ENCODE data around the gene SCFD2.

SCFD2 gene

DNA sequence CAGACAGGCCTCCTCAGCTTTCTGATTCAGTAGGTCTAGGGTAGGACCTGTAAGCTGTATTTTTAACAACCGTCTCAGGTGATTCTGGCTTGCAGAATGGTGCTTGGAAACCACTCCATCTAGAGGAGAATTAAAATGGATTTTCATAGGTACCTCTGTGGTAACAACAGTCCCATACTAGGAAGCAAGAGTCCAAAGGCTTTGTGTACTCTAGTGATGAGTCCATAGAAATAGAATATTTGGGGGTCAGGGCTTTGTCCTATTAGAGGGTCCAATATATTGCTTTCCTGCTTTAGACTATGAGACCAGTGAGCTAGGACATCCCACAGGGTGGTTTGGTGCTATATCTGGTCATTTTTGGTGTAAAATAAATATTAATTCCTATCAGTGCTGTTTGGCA, 242.0 kb downstream of the SCFD2 start:
- TF ChIP-seq, protein P1, sequence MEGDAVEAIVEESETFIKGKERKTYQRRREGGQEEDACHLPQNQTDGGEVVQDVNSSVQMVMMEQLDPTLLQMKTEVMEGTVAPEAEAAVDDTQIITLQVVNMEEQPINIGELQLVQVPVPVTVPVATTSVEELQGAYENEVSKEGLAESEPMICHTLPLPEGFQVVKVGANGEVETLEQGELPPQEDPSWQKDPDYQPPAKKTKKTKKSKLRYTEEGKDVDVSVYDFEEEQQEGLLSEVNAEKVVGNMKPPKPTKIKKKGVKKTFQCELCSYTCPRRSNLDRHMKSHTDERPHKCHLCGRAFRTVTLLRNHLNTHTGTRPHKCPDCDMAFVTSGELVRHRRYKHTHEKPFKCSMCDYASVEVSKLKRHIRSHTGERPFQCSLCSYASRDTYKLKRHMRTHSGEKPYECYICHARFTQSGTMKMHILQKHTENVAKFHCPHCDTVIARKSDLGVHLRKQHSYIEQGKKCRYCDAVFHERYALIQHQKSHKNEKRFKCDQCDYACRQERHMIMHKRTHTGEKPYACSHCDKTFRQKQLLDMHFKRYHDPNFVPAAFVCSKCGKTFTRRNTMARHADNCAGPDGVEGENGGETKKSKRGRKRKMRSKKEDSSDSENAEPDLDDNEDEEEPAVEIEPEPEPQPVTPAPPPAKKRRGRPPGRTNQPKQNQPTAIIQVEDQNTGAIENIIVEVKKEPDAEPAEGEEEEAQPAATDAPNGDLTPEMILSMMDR (IDR thresholded peaks at IDR 0.05; ENCODE audit: insufficient read depth, low read length, poor library complexity, severe bottlenecking): no peak
- Histone ChIP-seq H3K36me3 (ENCODE audit: control insufficient read depth, insufficient read depth, low read length) (no peaks in the 10 kb centered on the region), H3K4me3 (replicated peaks; ENCODE audit: low read depth, low read length) (no peak overlapping the region), H3K27me3 (replicated peaks; ENCODE audit: control insufficient read depth, insufficient read depth, low read length) (no peaks in the 10 kb centered on the region)
- DNase-seq (ENCODE audit: extremely low read depth, insufficient read length): no peak

DNA sequence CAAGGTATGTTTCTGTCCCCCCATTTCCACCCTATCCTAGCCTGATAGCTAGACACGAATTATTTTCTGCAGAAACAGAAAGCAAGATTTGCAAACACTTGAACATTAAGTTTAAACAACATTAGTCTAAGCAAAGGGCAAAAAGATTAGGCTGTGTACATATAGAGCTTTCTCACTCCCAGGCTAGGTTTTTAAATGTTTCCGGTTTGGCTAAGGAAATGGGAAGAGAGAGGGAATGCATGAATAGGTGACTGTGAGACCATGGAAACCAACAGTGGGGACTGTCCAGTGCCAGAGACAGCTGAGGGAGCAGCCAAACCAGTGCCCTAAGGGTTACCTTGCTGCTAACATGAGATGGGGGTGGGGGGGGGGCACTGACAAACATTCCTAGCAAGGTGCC, 242.7 kb downstream of the SCFD2 start:
- no peak for DNase-seq (ENCODE audit: extremely low read depth, insufficient read length)

DNA sequence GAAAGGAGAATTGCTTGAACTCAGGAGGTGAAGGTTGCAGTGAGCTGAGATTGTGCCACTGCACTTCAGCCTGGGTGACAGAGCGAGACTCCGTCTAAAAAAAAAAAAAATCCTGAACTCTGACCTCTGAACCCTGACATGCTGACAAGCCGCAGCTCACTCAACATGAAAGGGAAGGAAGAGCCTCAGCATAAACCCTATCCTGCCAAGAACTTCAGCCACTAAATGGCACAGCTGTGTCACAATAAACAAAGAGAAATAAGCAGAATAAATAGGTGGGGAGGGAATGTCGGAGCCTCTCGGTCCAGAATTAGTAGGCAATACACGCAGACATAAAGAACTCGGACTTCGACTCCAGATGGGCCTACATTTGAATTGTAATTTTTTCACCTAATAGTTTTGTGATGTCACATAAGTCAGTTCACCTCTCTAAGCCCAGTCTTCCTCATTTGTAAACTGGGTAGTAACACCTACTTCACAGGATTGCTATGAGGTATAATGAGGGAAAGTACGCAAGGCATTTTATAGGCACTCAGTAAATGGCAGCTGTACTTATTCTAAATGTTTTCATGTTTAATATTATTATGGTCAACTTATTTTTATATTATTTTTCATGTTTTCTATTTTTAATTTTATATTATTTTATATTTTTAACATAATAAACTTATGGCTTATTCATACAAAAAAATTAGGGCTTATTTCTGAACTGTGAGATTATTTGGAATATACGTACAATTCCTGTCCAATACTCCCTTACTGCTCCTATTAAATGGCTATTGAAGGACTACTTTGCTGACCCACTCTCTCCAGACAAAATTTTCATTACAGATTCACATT, 243.4 kb downstream of the SCFD2 start:
- Histone ChIP-seq H3K27me3 (replicated peaks; ENCODE audit: control insufficient read depth, insufficient read depth, low read length) (no peaks in the 10 kb centered on the region), H3K4me3 (replicated peaks; ENCODE audit: low read depth, low read length) (no peak overlapping the region), H3K36me3 (ENCODE audit: control insufficient read depth, insufficient read depth, low read length) (no peaks in the 10 kb centered on the region)
- TF ChIP-seq, protein P1 (IDR thresholded peaks at IDR 0.05; ENCODE audit: insufficient read depth, low read length, poor library complexity, severe bottlenecking): no peak
- DNase-seq (ENCODE audit: extremely low read depth, insufficient read length): no peak

More for the DNA sequence above, 242.7 kb downstream of the SCFD2 start:
- H3K36me3 ChIP-seq (ENCODE audit: control insufficient read depth, insufficient read depth, low read length): no peaks in the 10 kb centered on the region
- TF ChIP-seq, protein P1 (IDR thresholded peaks at IDR 0.05; ENCODE audit: insufficient read depth, low read length, poor library complexity, severe bottlenecking): no peak
- no peak overlapping the region for H3K4me3 ChIP-seq (replicated peaks; ENCODE audit: low read depth, low read length)
- H3K27me3 ChIP-seq (replicated peaks; ENCODE audit: control insufficient read depth, insufficient read depth, low read length): no peaks in the 10 kb centered on the region

DNA sequence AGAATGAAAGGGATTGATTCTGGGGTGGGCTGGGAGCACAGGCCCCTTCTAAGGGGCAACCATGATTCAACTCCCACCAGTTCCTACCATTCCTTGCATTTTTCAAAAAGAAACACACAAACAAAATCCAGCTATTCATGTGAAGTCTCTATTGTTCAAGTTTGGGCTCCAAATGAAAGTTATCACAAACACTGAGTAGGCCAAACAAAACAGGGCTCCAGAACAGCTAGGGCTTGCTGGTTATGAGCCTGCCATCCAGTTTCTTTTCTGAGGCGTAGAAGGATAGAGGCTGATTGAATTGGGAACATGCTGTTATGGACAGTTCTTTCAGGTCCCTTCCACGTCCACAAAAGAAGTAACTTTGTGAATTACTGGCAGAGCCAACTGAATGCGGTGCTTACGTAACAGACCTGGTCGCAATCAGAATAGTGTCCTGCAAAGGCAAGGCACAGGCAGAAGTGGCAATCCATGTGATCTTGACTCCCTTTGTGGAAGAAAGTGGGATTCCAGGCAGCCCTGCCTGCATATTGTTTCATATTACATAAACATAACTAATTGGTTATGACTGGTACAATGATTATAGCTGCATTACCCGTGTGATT, 244.5 kb downstream of the SCFD2 start:
- Histone ChIP-seq H3K27me3 (replicated peaks; ENCODE audit: control insufficient read depth, insufficient read depth, low read length) (no peaks in the 10 kb centered on the region), H3K36me3 (ENCODE audit: control insufficient read depth, insufficient read depth, low read length) (no peaks in the 10 kb centered on the region), H3K4me3 (replicated peaks; ENCODE audit: low read depth, low read length) (no peak overlapping the region)
- DNase-seq (ENCODE audit: extremely low read depth, insufficient read length): no peak
- TF ChIP-seq, protein P1 (IDR thresholded peaks at IDR 0.05; ENCODE audit: insufficient read depth, low read length, poor library complexity, severe bottlenecking): no peak

DNA sequence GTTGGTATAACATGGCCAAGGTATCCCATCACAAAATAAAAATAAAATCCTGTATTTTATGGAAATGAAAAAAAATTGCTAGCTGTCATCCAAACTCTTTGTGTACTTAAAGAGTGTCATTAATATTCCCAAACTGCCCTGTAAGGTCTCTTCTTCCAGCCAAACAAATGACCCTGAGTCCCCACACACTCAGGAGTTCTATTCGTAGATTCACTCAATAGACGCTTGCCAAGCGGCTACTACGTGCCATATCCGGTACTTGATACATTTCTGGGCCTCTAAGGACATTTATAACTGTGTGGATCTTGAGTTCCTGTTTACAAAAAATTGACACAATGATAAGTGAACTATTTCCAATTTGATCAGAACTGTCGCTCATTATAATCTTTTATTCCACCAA, 245.1 kb downstream of the SCFD2 start:
- Histone ChIP-seq H3K4me3 (replicated peaks; ENCODE audit: low read depth, low read length) (no peak overlapping the region), H3K27me3 (replicated peaks; ENCODE audit: control insufficient read depth, insufficient read depth, low read length) (no peaks in the 10 kb centered on the region), H3K36me3 (ENCODE audit: control insufficient read depth, insufficient read depth, low read length) (no peaks in the 10 kb centered on the region)
- DNase-seq (ENCODE audit: extremely low read depth, insufficient read length): no peak
- TF ChIP-seq, protein P1 (IDR thresholded peaks at IDR 0.05; ENCODE audit: insufficient read depth, low read length, poor library complexity, severe bottlenecking): no peak
